Astrocyte (in vitro differentiated cells and primary cell): Measurements from ENCODE around the gene DPM3. TPM values are rescaled to one million over a fixed set of nuclear protein-coding genes. Genes with fewer than 3 reads are reported as not detected.
A peak's percentile ranks its signal among the peaks of the same experiment; 100 is the strongest.

ENCODE experiments used
- DNase-seq: peaks from one replicate; pipeline ENCODE4 v3.0.0-alpha.2; 2010; ENCODE audit warnings: low read depth
- FAIRE-seq: peaks from 2 replicates; lab custom pipeline; 2011; peaks lifted over from hg19 to GRCh38; lab: Jason Lieb, UNC
- H2AFZ ChIP-seq: 2 replicates; pipeline ENCODE4 v1.6.0; 2012; ENCODE audit warnings: low read depth, low read length, inconsistent platforms
- H3K27ac ChIP-seq: 2 replicates; pipeline ENCODE4 v1.5.1; 2011; ENCODE audit warnings: low read depth, low read length, inconsistent platforms
- H3K27me3 ChIP-seq: 2 replicates; pipeline ENCODE4 v1.6.0; 2011; ENCODE audit warnings: low read length, inconsistent platforms; ENCODE audit not compliant: insufficient read depth
- H3K36me3 ChIP-seq: 2 replicates; pipeline ENCODE4 v1.5.1; 2011; ENCODE audit warnings: low read length, inconsistent platforms; ENCODE audit not compliant: insufficient read depth
- H3K4me1 ChIP-seq: 2 replicates; pipeline ENCODE4 v1.5.1; 2011; ENCODE audit warnings: low read length, inconsistent platforms; ENCODE audit not compliant: insufficient read depth
- H3K4me2 ChIP-seq: 2 replicates; pipeline ENCODE4 v1.6.0; 2012; ENCODE audit warnings: low read length, inconsistent platforms
- H3K4me3 ChIP-seq: 2 replicates; pipeline ENCODE4 v1.5.1; 2011; ENCODE audit warnings: low read depth, mild to moderate bottlenecking, low read length, inconsistent platforms; ENCODE audit not compliant: insufficient read depth
- H3K79me2 ChIP-seq: 2 replicates; pipeline ENCODE4 v1.6.0; 2012; ENCODE audit warnings: mild to moderate bottlenecking, low read length, inconsistent platforms; ENCODE audit not compliant: insufficient read depth
- H3K9ac ChIP-seq: 2 replicates; pipeline ENCODE4 v1.6.0; 2012; ENCODE audit warnings: mild to moderate bottlenecking, low read length, inconsistent platforms
- H3K9me3 ChIP-seq: 2 replicates; pipeline ENCODE4 v1.5.1; 2012; ENCODE audit warnings: low read depth, mild to moderate bottlenecking, low read length, inconsistent platforms; ENCODE audit not compliant: insufficient read depth
- H4K20me1 ChIP-seq: 2 replicates; pipeline ENCODE4 v1.6.0; 2012; ENCODE audit warnings: low read length, inconsistent platforms; ENCODE audit not compliant: insufficient read depth
- H3K27ac Mint-ChIP-seq: one replicate; pipeline ENCODE4 v1.8.0; 2021; ENCODE audit warnings: mild to moderate bottlenecking, mixed read lengths; ENCODE audit not compliant: unreplicated experiment
- H3K27me3 Mint-ChIP-seq: one replicate; pipeline ENCODE4 v1.8.0; 2021; ENCODE audit warnings: low read depth, mixed read lengths; ENCODE audit not compliant: unreplicated experiment
- H3K36me3 Mint-ChIP-seq: one replicate; pipeline ENCODE4 v1.8.0; 2021; ENCODE audit warnings: low read depth, mixed read lengths; ENCODE audit not compliant: unreplicated experiment
- H3K4me1 Mint-ChIP-seq: one replicate; pipeline ENCODE4 v1.8.0; 2021; ENCODE audit warnings: low read depth, mixed read lengths; ENCODE audit not compliant: unreplicated experiment
- H3K4me3 Mint-ChIP-seq: one replicate; pipeline ENCODE4 v1.8.0; 2021; ENCODE audit warnings: mild to moderate bottlenecking, moderate library complexity, mixed read lengths; ENCODE audit not compliant: unreplicated experiment
- H3K9me3 Mint-ChIP-seq: one replicate; pipeline ENCODE4 v1.8.0; 2021; ENCODE audit warnings: mild to moderate bottlenecking, mixed read lengths; ENCODE audit not compliant: unreplicated experiment
- CTCF ChIP-seq: IDR thresholded peaks from 2 replicates; pipeline ENCODE4 v1.5.1; 2011; ENCODE audit warnings: low read depth, mild to moderate bottlenecking, inconsistent platforms, low read length, moderate library complexity; ENCODE audit not compliant: insufficient read depth
- EZH2 ChIP-seq: IDR thresholded peaks from 2 replicates; pipeline ENCODE4 v1.6.1; 2012; ENCODE audit warnings: mild to moderate bottlenecking, low read length, inconsistent platforms; ENCODE audit not compliant: insufficient read depth
- total RNA-seq: library from RNA; stranded (reverse); gene quantifications from 2 replicates; pipeline ENCODE4 v1.2.1, GENCODE V29; 2021

DPM3 gene
- total RNA-seq, 1 donor from 2014 or later: 31.0 TPM

DNA sequence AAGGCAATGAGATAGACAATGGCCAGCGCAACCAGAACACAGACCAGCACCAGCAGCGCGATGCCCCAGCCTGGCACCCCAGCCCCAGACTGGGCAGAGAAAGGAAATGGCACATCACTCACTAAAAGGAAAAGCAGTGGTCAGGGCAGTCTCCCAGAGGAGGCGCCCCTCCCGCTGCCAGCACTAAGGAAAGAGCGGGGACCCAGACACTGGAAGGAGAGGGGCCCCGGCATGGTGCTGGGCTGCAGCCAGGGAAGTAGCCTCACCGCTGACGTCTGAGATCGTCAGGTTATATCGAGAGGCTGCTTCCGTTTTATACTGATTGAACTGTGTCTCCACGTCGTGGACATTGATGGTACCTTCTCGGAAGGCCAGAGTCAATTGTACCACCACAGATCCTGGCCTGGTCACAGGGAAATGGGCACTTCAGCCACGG is 47.1 kb upstream of the DPM3 start:
- Histone ChIP-seq H3K4me3 (no peak overlapping the region), H3K79me2 (no peaks in the 10 kb centered on the region), H2AFZ (no peak overlapping the region), H3K4me1 (no peaks in the 10 kb centered on the region), H3K4me2 (no peak overlapping the region), H3K27me3 (no peaks in the 10 kb centered on the region), H3K9me3 (no peaks in the 10 kb centered on the region), H4K20me1 (no peaks in the 10 kb centered on the region), H3K36me3 (peaks cover 6% of the 10 kb centered on the region), H3K9ac (no peak overlapping the region), H3K27ac (no peak overlapping the region)
- Mint-ChIP-seq H3K27ac (no peak overlapping the region), H3K4me3 (peak overlapping the region; percentile 27), H3K36me3 (peaks cover 11% of the 10 kb centered on the region), H3K4me1 (peaks cover 2% of the 10 kb centered on the region), H3K27me3 (peaks cover 1% of the 10 kb centered on the region), H3K9me3 (peaks cover 3% of the 10 kb centered on the region)
- FAIRE-seq: no peak
- DNase-seq: no peak
- TF ChIP-seq EZH2 (no peak), CTCF (no peak)

- peaks cover 3% of the 10 kb centered on the region for H3K9me3 Mint-ChIP-seq
- H4K20me1 ChIP-seq: no peaks in the 10 kb centered on the region
- H3K4me1 Mint-ChIP-seq: peaks cover 2% of the 10 kb centered on the region
- no peak overlapping the region for H3K9ac ChIP-seq
- TF ChIP-seq CTCF (no peak), EZH2 (no peak)
- H3K79me2 ChIP-seq: no peaks in the 10 kb centered on the region
- H3K36me3 Mint-ChIP-seq: peaks cover 14% of the 10 kb centered on the region
- no peak overlapping the region for H2AFZ ChIP-seq
- H3K4me2 ChIP-seq: no peak overlapping the region
- H3K27ac ChIP-seq: no peak overlapping the region
- H3K4me3 Mint-ChIP-seq: peak overlapping the region; percentile 27
- H3K36me3 ChIP-seq: peaks cover 6% of the 10 kb centered on the region
- no peaks in the 10 kb centered on the region for H3K9me3 ChIP-seq
- DNase-seq (no peak), FAIRE-seq (no peak)
- H3K27me3 ChIP-seq: no peaks in the 10 kb centered on the region
- peaks cover 1% of the 10 kb centered on the region for H3K27me3 Mint-ChIP-seq
- H3K4me3 ChIP-seq: no peak overlapping the region
- H3K27ac Mint-ChIP-seq: no peak overlapping the region
- no peaks in the 10 kb centered on the region for H3K4me1 ChIP-seq
These were observed 46.6 kb upstream of the DPM3 start for GRCh38 chr1:155186794-155187455.
